Trophoblast cell (in vitro differentiated cells and primary cell): ENCODE measurements around the gene TUBB6.

Experiments
- DNase-seq, 2 donors: peaks; one replicate each; pipeline ENCODE4 v3.0.0-alpha.2; 2016
- H2AFZ ChIP-seq: 2 replicates; pipeline ENCODE4 v1.6.1; 2013; ENCODE audit warnings: low read length, moderate library complexity, mild to moderate bottlenecking; ENCODE audit not compliant: insufficient read depth, poor library complexity
- H2AK5ac ChIP-seq: 2 replicates; pipeline ENCODE4 v1.6.1; 2013; ENCODE audit warnings: mild to moderate bottlenecking, low read length
- H2BK120ac ChIP-seq: 2 replicates; pipeline ENCODE4 v1.6.1; 2013; ENCODE audit warnings: low read length, mild to moderate bottlenecking, moderate library complexity; ENCODE audit not compliant: insufficient read depth, poor library complexity
- H2BK12ac ChIP-seq: 2 replicates; pipeline ENCODE4 v1.6.1; 2013; ENCODE audit warnings: mild to moderate bottlenecking, low read length, moderate library complexity
- H2BK5ac ChIP-seq: 2 replicates; pipeline ENCODE4 v1.6.1; 2013; ENCODE audit warnings: low read length, low read depth, moderate library complexity, mild to moderate bottlenecking; ENCODE audit not compliant: poor library complexity
- H3K14ac ChIP-seq: 2 replicates; pipeline ENCODE4 v1.6.1; 2013; ENCODE audit warnings: mild to moderate bottlenecking, low read length
- H3K18ac ChIP-seq: 2 replicates; pipeline ENCODE4 v1.6.1; 2013; ENCODE audit warnings: mild to moderate bottlenecking, low read length
- H3K23ac ChIP-seq: 2 replicates; pipeline ENCODE4 v1.6.1; 2013; ENCODE audit warnings: low read length
- H3K27ac ChIP-seq: 2 replicates; pipeline ENCODE4 v1.5.1; 2013; ENCODE audit warnings: low read depth, mild to moderate bottlenecking, inconsistent platforms, low read length, moderate library complexity
- H3K27me3 ChIP-seq: 2 replicates; pipeline ENCODE4 v1.6.1; 2013; ENCODE audit warnings: inconsistent platforms, mild to moderate bottlenecking, low read length, moderate library complexity; ENCODE audit not compliant: insufficient read depth
- H3K36me3 ChIP-seq, 2 experiments: 1 replicate in 1 of 2; 2 replicates in 1 of 2; pipeline ENCODE4 v1.6.1; 2013; ENCODE audit warnings: low read length in 2 of 2, mild to moderate bottlenecking in 2 of 2, moderate library complexity in 1 of 2; ENCODE audit not compliant: insufficient read depth in 2 of 2, control insufficient read depth in 1 of 2
- H3K4ac ChIP-seq: 2 replicates; pipeline ENCODE4 v1.6.1; 2013; ENCODE audit warnings: low read depth, mild to moderate bottlenecking, low read length, moderate library complexity
- H3K4me1 ChIP-seq, 2 experiments: 1 replicate in 1 of 2; 2 replicates in 1 of 2; pipeline ENCODE4 v1.6.1; 2013; ENCODE audit warnings: low read length in 2 of 2, mild to moderate bottlenecking in 2 of 2, moderate library complexity in 1 of 2; ENCODE audit not compliant: insufficient read depth in 2 of 2, control insufficient read depth in 1 of 2
- H3K4me2 ChIP-seq: 2 replicates; pipeline ENCODE4 v1.6.1; 2013; ENCODE audit warnings: inconsistent platforms, mild to moderate bottlenecking, low read length, moderate library complexity
- H3K4me3 ChIP-seq: 2 replicates; pipeline ENCODE4 v1.5.1; 2013; ENCODE audit warnings: mild to moderate bottlenecking, low read depth, low read length, inconsistent platforms
- H3K79me1 ChIP-seq: one replicate; pipeline ENCODE4 v1.6.1; 2013; ENCODE audit warnings: low read length
- H3K79me2 ChIP-seq: 2 replicates; pipeline ENCODE4 v1.6.1; 2013; ENCODE audit warnings: low read length, mild to moderate bottlenecking; ENCODE audit not compliant: control insufficient read depth, insufficient read depth, poor library complexity
- H3K9ac ChIP-seq: 2 replicates; pipeline ENCODE4 v1.6.1; 2013; ENCODE audit warnings: mild to moderate bottlenecking, low read length
- H3K9me3 ChIP-seq: 2 replicates; pipeline ENCODE4 v1.6.1; 2013; ENCODE audit warnings: low read depth, mild to moderate bottlenecking, control low read depth, inconsistent platforms, low read length; ENCODE audit not compliant: insufficient read depth
- H4K12ac ChIP-seq: 2 replicates; pipeline ENCODE4 v1.6.1; 2013; ENCODE audit warnings: low read depth, mild to moderate bottlenecking, low read length, moderate library complexity
- H4K8ac ChIP-seq: 2 replicates; pipeline ENCODE4 v1.6.1; 2013; ENCODE audit warnings: low read depth, mild to moderate bottlenecking, low read length, moderate library complexity
- H4K91ac ChIP-seq: one replicate; pipeline ENCODE4 v1.6.1; 2013; ENCODE audit warnings: low read depth, mild to moderate bottlenecking, low read length, moderate library complexity
- WGBS: extraction: QIAGEN DNeasy Blood & Tissue Kit; methylation state at CpG from one replicate; pipeline ENCODE4 v1.1.7; 2013; ENCODE audit warnings: missing lambda C conversion rate; ENCODE audit not compliant: insufficient read length, insufficient coverage; ENCODE audit errors: extremely low coverage; 5-methylcytosine and 5-hydroxymethylcytosine counted together

TUBB6 gene

DNA sequence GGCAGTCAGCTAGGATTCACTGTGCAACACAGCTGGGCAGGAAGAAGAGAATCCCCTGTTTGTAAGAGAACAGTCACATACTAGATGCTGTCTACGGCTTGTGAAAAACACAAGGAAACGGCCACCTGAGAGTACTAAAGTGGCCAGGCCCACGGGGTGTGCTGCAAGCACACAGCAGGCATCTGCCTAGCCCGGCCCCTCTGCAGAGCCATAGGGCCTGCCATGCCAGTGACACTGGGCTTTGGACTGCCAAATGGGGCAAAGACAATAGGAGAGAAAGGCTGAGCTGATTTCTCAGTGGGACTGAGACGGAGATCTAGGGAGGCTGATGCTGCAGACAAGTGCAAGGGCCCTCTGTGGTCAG lies 10.3 kb downstream of the TUBB6 start:
- DNase-seq = no peak
- no peak overlapping the region for H3K18ac ChIP-seq
- no peak overlapping the region for H3K27ac ChIP-seq
- no peaks in the 10 kb centered on the region for H3K9me3 ChIP-seq
- H2AK5ac ChIP-seq = no peak overlapping the region
- H4K91ac ChIP-seq = no peak overlapping the region
- no peak overlapping the region for H3K4ac ChIP-seq
- no peaks in the 10 kb centered on the region for H3K4me1 ChIP-seq
- H3K27me3 ChIP-seq = no peaks in the 10 kb centered on the region
- H3K79me1 ChIP-seq = no peaks in the 10 kb centered on the region
- no peaks in the 10 kb centered on the region for H3K79me2 ChIP-seq
- no peak overlapping the region for H3K23ac ChIP-seq
- H3K36me3 ChIP-seq = peaks cover 36 to 56% of the 10 kb centered on the region in 2 experiments
- H3K9ac ChIP-seq = no peak overlapping the region
- no peak overlapping the region for H2BK12ac ChIP-seq
- no peak overlapping the region for H2BK120ac ChIP-seq
- H3K14ac ChIP-seq = no peak overlapping the region
- H3K4me2 ChIP-seq = no peak overlapping the region
- no peak overlapping the region for H3K4me3 ChIP-seq
- H4K12ac ChIP-seq = no peak overlapping the region
- H2AFZ ChIP-seq = no peak overlapping the region
- no peak overlapping the region for H4K8ac ChIP-seq
- WGBS = no CpG with 5 or more reads among the region's 5 CpGs
- no peak overlapping the region for H2BK5ac ChIP-seq

DNA sequence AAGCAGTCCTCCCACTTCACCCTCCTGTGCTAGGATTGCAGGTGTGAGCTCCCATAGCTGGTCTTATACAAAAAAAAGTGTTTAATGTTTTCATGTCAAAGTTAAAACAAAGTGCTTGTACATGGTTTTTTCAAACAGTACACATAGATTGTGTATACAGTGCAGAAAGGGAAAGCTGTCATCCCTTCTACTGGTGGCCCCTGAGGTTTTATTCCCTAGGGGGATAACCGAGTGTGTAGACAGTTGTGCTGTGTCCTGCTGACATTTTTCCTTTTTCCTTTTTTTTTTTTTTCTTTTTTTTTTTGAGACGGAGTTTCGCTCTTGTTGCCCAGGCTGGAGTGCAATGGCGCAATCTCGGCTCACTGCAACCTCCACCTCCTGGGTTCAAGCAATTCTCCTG lies 10.8 kb downstream of the TUBB6 start:
- no peaks in the 10 kb centered on the region for H3K4me1 ChIP-seq
- H3K4ac ChIP-seq = no peak overlapping the region
- H2BK120ac ChIP-seq = no peak overlapping the region
- no peak overlapping the region for H3K4me3 ChIP-seq
- H3K9ac ChIP-seq = no peak overlapping the region
- H3K27me3 ChIP-seq = no peaks in the 10 kb centered on the region
- H3K9me3 ChIP-seq = no peaks in the 10 kb centered on the region
- no peaks in the 10 kb centered on the region for H3K79me2 ChIP-seq
- H4K8ac ChIP-seq = no peak overlapping the region
- H4K91ac ChIP-seq = no peak overlapping the region
- H2AFZ ChIP-seq = no peak overlapping the region
- H2AK5ac ChIP-seq = no peak overlapping the region
- no peak overlapping the region for H3K14ac ChIP-seq
- no peaks in the 10 kb centered on the region for H3K79me1 ChIP-seq
- WGBS = no CpG with 5 or more reads among the region's 5 CpGs
- H3K18ac ChIP-seq = no peak overlapping the region
- no peak overlapping the region for H3K27ac ChIP-seq
- H2BK12ac ChIP-seq = no peak overlapping the region
- no peak overlapping the region for H2BK5ac ChIP-seq
- no peak overlapping the region for H4K12ac ChIP-seq
- H3K36me3 ChIP-seq = peaks cover 34 to 52% of the 10 kb centered on the region in 2 experiments
- H3K4me2 ChIP-seq = no peak overlapping the region
- DNase-seq = no peak
- H3K23ac ChIP-seq = no peak overlapping the region

DNA sequence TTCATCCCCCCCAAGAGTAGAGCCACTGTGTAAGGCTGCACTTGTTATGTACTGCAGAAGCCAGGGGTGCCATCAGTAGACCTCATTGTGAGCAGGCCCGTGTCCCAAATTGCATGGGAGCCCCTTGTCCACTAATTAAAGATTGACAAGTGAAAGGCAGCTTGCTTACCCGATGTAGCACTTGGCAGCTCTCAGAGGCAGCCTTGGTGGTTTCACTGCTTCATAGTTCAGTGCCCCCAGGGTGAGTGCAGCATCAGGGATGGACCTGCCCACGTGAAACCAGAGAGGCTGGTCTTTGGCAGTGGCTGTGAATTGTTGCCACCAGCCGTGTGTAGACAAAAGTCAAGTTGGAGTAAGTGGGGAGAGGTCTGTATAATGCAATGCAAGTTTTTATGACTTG lies 13.3 kb downstream of the TUBB6 start:
- Histone ChIP-seq H2AK5ac (no peak overlapping the region), H3K23ac (no peak overlapping the region), H2BK5ac (no peak overlapping the region), H3K79me2 (no peaks in the 10 kb centered on the region), H3K79me1 (no peaks in the 10 kb centered on the region), H3K27me3 (no peaks in the 10 kb centered on the region), H2AFZ (no peak overlapping the region), H3K14ac (no peak overlapping the region), H4K91ac (no peak overlapping the region), H3K18ac (no peak overlapping the region), H4K12ac (no peak overlapping the region), H4K8ac (no peak overlapping the region), H3K9me3 (no peaks in the 10 kb centered on the region), H3K4me3 (no peak overlapping the region), H3K4ac (no peak overlapping the region), H3K4me1 (no peaks in the 10 kb centered on the region), H3K9ac (no peak overlapping the region), H2BK120ac (no peak overlapping the region), H2BK12ac (no peak overlapping the region), H3K4me2 (no peak overlapping the region), H3K36me3 (peaks cover 40 to 55% of the 10 kb centered on the region in 2 experiments), H3K27ac (no peak overlapping the region)
- no CpG with 5 or more reads among the region's 4 CpGs for WGBS
- no peak for DNase-seq

DNA sequence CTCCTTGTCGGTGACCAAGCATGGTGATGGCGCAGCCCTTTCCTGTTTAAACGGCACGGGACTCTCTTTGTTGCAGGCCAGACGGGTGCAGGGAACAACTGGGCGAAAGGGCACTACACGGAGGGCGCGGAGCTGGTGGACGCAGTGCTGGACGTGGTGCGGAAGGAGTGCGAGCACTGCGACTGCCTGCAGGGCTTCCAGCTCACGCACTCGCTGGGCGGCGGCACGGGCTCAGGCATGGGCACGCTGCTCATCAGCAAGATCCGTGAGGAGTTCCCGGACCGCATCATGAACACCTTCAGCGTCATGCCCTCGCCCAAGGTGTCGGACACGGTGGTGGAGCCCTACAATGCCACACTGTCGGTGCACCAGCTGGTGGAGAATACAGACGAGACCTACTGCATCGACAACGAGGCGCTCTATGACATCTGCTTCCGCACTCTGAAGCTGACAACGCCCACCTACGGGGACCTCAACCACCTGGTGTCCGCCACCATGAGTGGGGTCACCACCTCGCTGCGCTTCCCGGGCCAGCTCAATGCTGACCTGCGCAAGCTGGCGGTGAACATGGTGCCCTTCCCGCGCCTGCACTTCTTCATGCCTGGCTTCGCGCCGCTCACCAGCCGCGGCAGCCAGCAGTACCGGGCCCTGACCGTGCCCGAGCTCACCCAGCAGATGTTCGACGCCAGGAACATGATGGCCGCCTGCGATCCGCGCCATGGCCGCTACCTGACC lies 17.1 kb downstream of the TUBB6 start:
- Histone ChIP-seq H2AK5ac (no peak overlapping the region), H3K18ac (no peak overlapping the region), H3K27ac (no peak overlapping the region), H3K4ac (no peak overlapping the region), H2BK5ac (no peak overlapping the region), H3K23ac (no peak overlapping the region), H3K14ac (no peak overlapping the region), H4K8ac (no peak overlapping the region), H2BK120ac (no peak overlapping the region), H3K79me1 (no peaks in the 10 kb centered on the region), H3K79me2 (no peaks in the 10 kb centered on the region), H2BK12ac (no peak overlapping the region), H3K36me3 (peaks cover 49 to 57% of the 10 kb centered on the region in 2 experiments), H2AFZ (no peak overlapping the region), H3K9me3 (no peaks in the 10 kb centered on the region), H3K4me2 (no peak overlapping the region), H3K4me1 (no peaks in the 10 kb centered on the region), H3K9ac (no peak overlapping the region), H4K91ac (no peak overlapping the region), H4K12ac (peak overlapping the region; percentile 56), H3K4me3 (no peak overlapping the region), H3K27me3 (no peaks in the 10 kb centered on the region)
- WGBS = no CpG with 5 or more reads among the region's 58 CpGs
- no peak for DNase-seq
